K562 (cell line): Measurements from ENCODE around the gene LIN9. TPM values are rescaled to one million over a fixed set of nuclear protein-coding genes. Genes with fewer than 3 reads are reported as not detected.
A peak's percentile ranks its signal among the peaks of the same experiment; 100 is the strongest.

Source experiments
- ATAC-seq: fragments of 200-7000 bp; cut with Tn5 transposase; 3 replicates; pipeline ENCODE4 v1.9.1; 2020; ENCODE audit warnings: moderate library complexity
- BruUV-seq: library from RNA; stranded (reverse); fragments of 400-500 nt; replicated peaks from 2 replicates; lab custom pipeline; 2021; lab: Mats Ljungman, UMichigan
- CTCF ChIA-PET: fragments of 300-600 bp; formaldehyde crosslinking; extraction: SDS; loops from one replicate; lab custom pipeline; 2021; ENCODE audit warnings: low intra/inter-chr PET ratio; lab: Yijun Ruan, JAX
- POLR2A ChIA-PET: fragments of 300-600, 350-650 bp; sonication (Branson Sonifier 250); formaldehyde crosslinking; extraction: SDS; loops from one replicate; lab custom pipeline; 2021; ENCODE audit warnings: antibody characterized with exemption, inconsistent platforms; lab: Yijun Ruan, JAX
- DNase-seq, 4 experiments: peaks; one replicate each; pipeline versions ENCODE4 v3.0.0 to v3.0.0-alpha.2; 2011 to 2018; ENCODE audit warnings: low spot score in 3 of 4, mixed read lengths in 3 of 4; ENCODE audit errors: extremely low read depth in 1 of 4
- FAIRE-seq: peaks from 2 replicates; lab custom pipeline; 2011; peaks lifted over from hg19 to GRCh38; lab: Jason Lieb, UNC
- H2AFZ ChIP-seq: 2 replicates; pipeline ENCODE4 v1.6.0; 2011; ENCODE audit warnings: low read depth, low read length, control low read depth, inconsistent platforms
- H3K27ac ChIP-seq: fragments of 200-600 bp; 3 replicates; pipeline ENCODE4 v1.8.0; 2011; ENCODE audit warnings: low read depth, mild to moderate bottlenecking, control low read depth, inconsistent platforms, low read length, moderate library complexity, mixed read lengths; ENCODE audit errors: extremely low read depth
- H3K27me3 ChIP-seq, 2 experiments: fragments of 300-600 bp in 1 of 2; 2 replicates in 1 of 2; 3 replicates in 1 of 2; pipeline versions ENCODE4 v1.6.0 to v1.8.0; 2011; ENCODE audit warnings: inconsistent platforms in 2 of 2, low read length in 2 of 2, mild to moderate bottlenecking in 1 of 2, mixed read lengths in 1 of 2, moderate library complexity in 1 of 2; ENCODE audit not compliant: control insufficient read depth in 2 of 2, insufficient read depth in 2 of 2
- H3K36me3 ChIP-seq: fragments of 300-600 bp; 3 replicates; pipeline ENCODE4 v1.8.0; 2011; ENCODE audit warnings: mild to moderate bottlenecking, low read length, inconsistent platforms; ENCODE audit not compliant: control insufficient read depth, insufficient read depth
- H3K4me1 ChIP-seq, 2 experiments: fragments of 200-600 bp in 1 of 2; replicated peaks in 1 of 2; 2 replicates in 1 of 2; 3 replicates in 1 of 2; pipeline versions ENCODE4 v1.5.1 to v1.8.0; 2011; ENCODE audit warnings: inconsistent platforms in 2 of 2, low read length in 2 of 2, mild to moderate bottlenecking in 1 of 2, mixed read lengths in 1 of 2, moderate library complexity in 1 of 2; ENCODE audit not compliant: control insufficient read depth in 2 of 2, insufficient read depth in 2 of 2
- H3K4me2 ChIP-seq: 2 replicates; pipeline ENCODE4 v1.6.1; 2011; ENCODE audit warnings: low read length, control low read depth, inconsistent platforms, mixed read lengths; ENCODE audit not compliant: insufficient read depth
- H3K4me3 ChIP-seq: fragments of 200-600 bp; sonication (generic), shearing (Covaris generic); 2 replicates; pipeline ENCODE4 v1.5.1; 2016; ENCODE audit warnings: control low read depth, inconsistent platforms
- H3K79me2 ChIP-seq: fragments of 200-600 bp; 3 replicates; pipeline ENCODE4 v1.8.0; 2011; ENCODE audit warnings: low read length, inconsistent platforms; ENCODE audit not compliant: control insufficient read depth, insufficient read depth
- H3K9ac ChIP-seq, 2 experiments: 2 replicates each; pipeline versions ENCODE4 v1.6.0 to v1.6.1; 2011; ENCODE audit warnings: low read depth in 2 of 2, low read length in 2 of 2, control low read depth in 1 of 2, inconsistent platforms in 1 of 2, mild to moderate bottlenecking in 1 of 2, mixed read lengths in 1 of 2; ENCODE audit not compliant: insufficient read depth in 1 of 2
- H3K9me1 ChIP-seq: one replicate; pipeline ENCODE4 v1.6.0; 2011; ENCODE audit warnings: inconsistent platforms, mild to moderate bottlenecking, low read length, moderate library complexity; ENCODE audit not compliant: control insufficient read depth, insufficient read depth
- H3K9me3 ChIP-seq: replicated peaks from 2 replicates; pipeline ENCODE4 v1.5.1; 2011; ENCODE audit warnings: low read depth, low read length, inconsistent platforms; ENCODE audit not compliant: control insufficient read depth, insufficient read depth
- H4K20me1 ChIP-seq: replicated peaks from 2 replicates; pipeline ENCODE4 v1.6.1; 2011; ENCODE audit warnings: low read length, inconsistent platforms, mixed read lengths; ENCODE audit not compliant: control insufficient read depth, insufficient read depth
- AFF1 ChIP-seq, 2 experiments: fragments of 450-650 bp; IDR thresholded peaks; 2 replicates each; pipeline ENCODE4 v1.6.1; 2018; ENCODE audit warnings: mild to moderate bottlenecking in 2 of 2, low read depth in 1 of 2; ENCODE audit not compliant: partially characterized antibody in 2 of 2
- DEAF1 ChIP-seq: fragments of 450-650 bp; formaldehyde crosslinking; IDR thresholded peaks from 2 replicates; pipeline ENCODE4 v1.4.0; 2020; ENCODE audit warnings: mild to moderate bottlenecking, moderate library complexity
- ELF1 ChIP-seq: fragments of 200-800 bp; sonication (Bioruptor generic); IDR thresholded peaks from 2 replicates; pipeline ENCODE4 v1.6.1; 2016; ENCODE audit warnings: missing genetic modification characterization, missing compliant biosample characterization
- ELK1 ChIP-seq: sonication (generic); formaldehyde crosslinking; IDR thresholded peaks from 2 replicates; pipeline ENCODE4 v1.8.1; 2022; ENCODE audit warnings: missing genetic modification reagents
- ILK ChIP-seq: fragments of 450-650 bp; IDR thresholded peaks from 2 replicates; pipeline ENCODE4 v1.6.1; 2016; ENCODE audit warnings: missing genetic modification characterization, low read depth, mild to moderate bottlenecking, missing compliant biosample characterization, moderate library complexity, borderline replicate concordance
- KDM1A ChIP-seq, 2 experiments: fragments of 450-650 bp; IDR thresholded peaks; 2 replicates each; pipeline ENCODE4 v1.6.1; 2016; ENCODE audit warnings: mild to moderate bottlenecking in 2 of 2
- NFATC3 ChIP-seq: fragments of 450-650 bp; IDR thresholded peaks from 2 replicates; pipeline ENCODE4 v1.6.1; 2017; ENCODE audit warnings: mild to moderate bottlenecking
- POLR2H ChIP-seq: IDR thresholded peaks from 2 replicates; pipeline ENCODE4 v1.6.1; 2016; ENCODE audit warnings: missing genetic modification characterization, low read depth, mild to moderate bottlenecking, control low read depth, missing compliant biosample characterization, moderate library complexity
- RBM22 ChIP-seq: fragments of 200-400 bp; formaldehyde crosslinking; IDR thresholded peaks from 2 replicates; pipeline ENCODE4 v1.6.1; 2018; ENCODE audit warnings: low read length, low read depth; ENCODE audit not compliant: poor library complexity, severe bottlenecking
- RBM25 ChIP-seq: fragments of 200-400 bp; formaldehyde crosslinking; IDR thresholded peaks from 2 replicates; pipeline ENCODE4 v1.6.1; 2018; ENCODE audit warnings: low read length, low read depth, moderate library complexity; ENCODE audit not compliant: severe bottlenecking
- RCOR1 ChIP-seq, 2 experiments: IDR thresholded peaks; 2 replicates each; pipeline ENCODE4 v1.6.1; 2012; ENCODE audit warnings: low read depth in 2 of 2, low read length in 2 of 2, borderline replicate concordance in 1 of 2, improper control_type of control experiment in 1 of 2
- SMARCA5 ChIP-seq: fragments of 450-650 bp; IDR thresholded peaks from 2 replicates; pipeline ENCODE4 v1.6.1; 2016
- SNIP1 ChIP-seq: fragments of 450-650 bp; IDR thresholded peaks from 2 replicates; pipeline ENCODE4 v1.7.1; 2017; ENCODE audit warnings: low read depth, mild to moderate bottlenecking
- TBL1XR1 ChIP-seq, 2 experiments: IDR thresholded peaks; 2 replicates each; pipeline ENCODE4 v1.6.1; 2012; ENCODE audit warnings: improper control_type of control experiment in 2 of 2, low read length in 2 of 2, mild to moderate bottlenecking in 1 of 2
- TEAD1 ChIP-seq, 2 experiments: fragments of 450-650 bp in 1 of 2; sonication (generic) in 1 of 2; formaldehyde crosslinking; IDR thresholded peaks; 2 replicates each; pipeline versions ENCODE4 v1.4.0 to v1.8.0; 2020 to 2022; ENCODE audit warnings: mild to moderate bottlenecking in 2 of 2, missing genetic modification reagents in 1 of 2
- ZNF282 ChIP-seq: sonication (generic); formaldehyde crosslinking; IDR thresholded peaks from 2 replicates; pipeline ENCODE4 v1.8.1; 2023; ENCODE audit warnings: missing genetic modification reagents
- ZNF75A ChIP-seq: fragments of 450-650 bp; formaldehyde crosslinking; IDR thresholded peaks from 2 replicates; pipeline ENCODE4 v1.4.0; 2020; ENCODE audit warnings: mild to moderate bottlenecking
- in situ Hi-C: fragments of 300-500 bp; cut with MboI; formaldehyde crosslinking; loops from 4 replicates; pipeline ENCODE4 v1.15.0; 2018; ENCODE audit warnings: inconsistent platforms, mixed read lengths
- intact Hi-C: fragments of 100-400 bp; cut with micrococcal nuclease; formaldehyde crosslinking; loops from 2 replicates; pipeline ENCODE4 v1.14.2; 2022
- polyA plus RNA-seq, 8 experiments: library from polyadenylated mRNA; depleted of rRNA in 4 of 8; stranded (reverse) in 5 of 8; unstranded in 3 of 8; fragments of >200 nt; fragmentation: Nextera tagmentation in 2 of 8; fragmentation: Illumina TruSeq in 1 of 8; extraction: Ambion mirVana in 2 of 8; extraction: Trizol in 1 of 8; gene quantifications; 2 replicates each; pipeline versions ENCODE4 v1.2.1 to v1.2.3, GENCODE V29; 2011 to 2014; ENCODE audit warnings: inconsistent platforms in 1 of 8, missing spikeins in 1 of 8
- total RNA-seq, 7 experiments: library from RNA; depleted of rRNA in 6 of 7; stranded (reverse); fragments of >200 nt in 6 of 7; fragmentation: Illumina TruSeq in 2 of 7; extraction: Trizol in 2 of 7; gene quantifications; 2 replicates each; pipeline versions ENCODE4 v1.2.1 to v1.2.3, GENCODE V29; 2011 to 2021; ENCODE audit warnings: low replicate concordance in 1 of 7

The LIN9 gene
- total and polyA plus RNA-seq, 9 of the 15 experiments (the other 6 are each of a cell fraction or from before 2014, with no cell fraction given): 18.8 to 33.0 (median 25.5) TPM

- Histone ChIP-seq H3K9me1 (no peaks in the 10 kb centered on the region), H3K4me2 (no peak overlapping the region), H4K20me1 (no peaks in the 10 kb centered on the region), H3K27me3 (no peaks in the 10 kb centered on the region; a peak in 1 of 5 replicates), H3K4me3 (no peak overlapping the region), H3K9me3 (no peaks in the 10 kb centered on the region), H3K36me3 (no peaks in the 10 kb centered on the region), H3K79me2 (peaks cover 7% of the 10 kb centered on the region; the same call in 2 of the 3 replicates), H2AFZ (no peak overlapping the region), H3K4me1 (peaks cover 15 to 16% of the 10 kb centered on the region in 2 experiments), H3K9ac (no peak overlapping the region), H3K27ac (no peak overlapping the region)
- no peak for ATAC-seq
- no TSS peak for BruUV-seq
- POLR2A ChIA-PET: no interaction called here
- intact Hi-C loops: no loop called here
- in situ Hi-C loops: no loop called here
- CTCF ChIA-PET: no interaction called here
- no peak for FAIRE-seq
- DNase-seq: no peak
- TF ChIP-seq SNIP1: no peak
- no peak for TF ChIP-seq ZNF282 (CRISPR knock-in tag)
- peak in 1 of 2 experiments; percentile 78; a peak in 2 of 4 replicates for TF ChIP-seq RCOR1 (IDR thresholded peaks at IDR 0.05; ENCODE audit: borderline replicate concordance in 1 of 2, low read depth in 2 of 2, low read length in 2 of 2)
- TF ChIP-seq TBL1XR1 (IDR thresholded peaks at IDR 0.05; ENCODE audit: low read length in 2 of 2): 0 out of 4 replicates have a peak, but pooled peaks of 1 of the 2 experiments have one; percentile 34
- peak; percentile 20 for TF ChIP-seq RBM25
- no peak for TF ChIP-seq ELF1 (tag)
- TF ChIP-seq ILK (tag): no peak
- peak in 1 of 2 experiments; percentile 50 for TF ChIP-seq AFF1 (IDR thresholded peaks at IDR 0.05; ENCODE audit: low read depth in 1 of 2, partially characterized antibody in 2 of 2)
- no peak for TF ChIP-seq DEAF1 (CRISPR knock-in tag)
- TF ChIP-seq KDM1A (IDR thresholded peaks at IDR 0.05): peak; percentile 36 to 49; a peak in 1 of 4 replicates
- 0 out of 4 replicates have a peak, but pooled peaks of 1 of the 2 experiments have one; percentile 27 for TF ChIP-seq TEAD1 (CRISPR knock-in tag; IDR thresholded peaks at IDR 0.05)
- 0 out of 2 replicates have a peak, but pooled peaks have one; percentile 54 for TF ChIP-seq ZNF75A (CRISPR knock-in tag)
- TF ChIP-seq POLR2H (tag): no peak
- no peak for TF ChIP-seq RBM22
- no peak for TF ChIP-seq NFATC3
- TF ChIP-seq SMARCA5: no peak
- TF ChIP-seq ELK1 (CRISPR knock-in tag): no peak
Observed at GRCh38 chr1:226314055-226314454, 5.1 kb upstream of the LIN9 start.
